ENCODE results near the gene ITSN2. TPM values are rescaled to one million over a fixed set of nuclear protein-coding genes. Genes with fewer than 3 reads are reported as not detected.
A peak's percentile ranks its signal among the peaks of the same experiment; 100 is the strongest.

The ITSN2 gene
- total RNA-seq, 6 experiments from 2014 or later = 22.6 to 34.1 (median 28.9) TPM

DNA sequence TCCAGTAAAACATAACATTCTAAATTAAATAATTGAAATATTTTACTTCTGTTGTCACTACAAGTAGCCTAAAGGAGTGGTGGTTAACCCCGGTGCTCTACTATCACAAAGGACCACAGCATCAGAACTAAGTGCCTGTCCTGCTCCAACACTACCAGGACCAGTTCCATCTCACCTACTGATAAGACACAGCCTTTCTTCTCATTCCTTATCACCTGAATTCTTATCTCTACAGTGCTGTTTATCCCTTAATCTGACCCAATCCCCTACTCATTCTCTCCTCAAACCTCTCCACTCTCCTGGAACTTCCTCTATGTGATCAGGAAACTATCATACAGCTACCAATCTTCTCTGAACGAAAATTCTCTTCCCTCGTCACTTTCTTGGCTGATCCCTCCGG is 80.2 kb downstream of the ITSN2 start:
- Histone ChIP-seq H3K4me3 (no peak overlapping the region), H3K36me3 (peaks cover 0 to 3% (median 1%) of the 10 kb centered on the region in 4 donors), H3K9me3 (no peaks in the 10 kb centered on the region), H3K27ac (no peak overlapping the region), H3K27me3 (no peaks in the 10 kb centered on the region), H3K4me1 (peaks cover 0 to 3% (median under 1%) of the 10 kb centered on the region in 4 donors)
- TF ChIP-seq, protein P1, sequence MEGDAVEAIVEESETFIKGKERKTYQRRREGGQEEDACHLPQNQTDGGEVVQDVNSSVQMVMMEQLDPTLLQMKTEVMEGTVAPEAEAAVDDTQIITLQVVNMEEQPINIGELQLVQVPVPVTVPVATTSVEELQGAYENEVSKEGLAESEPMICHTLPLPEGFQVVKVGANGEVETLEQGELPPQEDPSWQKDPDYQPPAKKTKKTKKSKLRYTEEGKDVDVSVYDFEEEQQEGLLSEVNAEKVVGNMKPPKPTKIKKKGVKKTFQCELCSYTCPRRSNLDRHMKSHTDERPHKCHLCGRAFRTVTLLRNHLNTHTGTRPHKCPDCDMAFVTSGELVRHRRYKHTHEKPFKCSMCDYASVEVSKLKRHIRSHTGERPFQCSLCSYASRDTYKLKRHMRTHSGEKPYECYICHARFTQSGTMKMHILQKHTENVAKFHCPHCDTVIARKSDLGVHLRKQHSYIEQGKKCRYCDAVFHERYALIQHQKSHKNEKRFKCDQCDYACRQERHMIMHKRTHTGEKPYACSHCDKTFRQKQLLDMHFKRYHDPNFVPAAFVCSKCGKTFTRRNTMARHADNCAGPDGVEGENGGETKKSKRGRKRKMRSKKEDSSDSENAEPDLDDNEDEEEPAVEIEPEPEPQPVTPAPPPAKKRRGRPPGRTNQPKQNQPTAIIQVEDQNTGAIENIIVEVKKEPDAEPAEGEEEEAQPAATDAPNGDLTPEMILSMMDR (IDR thresholded peaks at IDR 0.05) = no peak
- TF ChIP-seq POLR2A (IDR thresholded peaks at IDR 0.05) = no peak
- DNase-seq (no peak), ATAC-seq (no peak)
- whole genome bisulfite sequencing (ENCODE audit: insufficient coverage, low coverage, low lambda C conversion rate, missing lambda C conversion rate) = 93% methylated on average over 4 of the region's 4 CpGs
- intact Hi-C loops (cut with DNase I) = no loop called here

DNA sequence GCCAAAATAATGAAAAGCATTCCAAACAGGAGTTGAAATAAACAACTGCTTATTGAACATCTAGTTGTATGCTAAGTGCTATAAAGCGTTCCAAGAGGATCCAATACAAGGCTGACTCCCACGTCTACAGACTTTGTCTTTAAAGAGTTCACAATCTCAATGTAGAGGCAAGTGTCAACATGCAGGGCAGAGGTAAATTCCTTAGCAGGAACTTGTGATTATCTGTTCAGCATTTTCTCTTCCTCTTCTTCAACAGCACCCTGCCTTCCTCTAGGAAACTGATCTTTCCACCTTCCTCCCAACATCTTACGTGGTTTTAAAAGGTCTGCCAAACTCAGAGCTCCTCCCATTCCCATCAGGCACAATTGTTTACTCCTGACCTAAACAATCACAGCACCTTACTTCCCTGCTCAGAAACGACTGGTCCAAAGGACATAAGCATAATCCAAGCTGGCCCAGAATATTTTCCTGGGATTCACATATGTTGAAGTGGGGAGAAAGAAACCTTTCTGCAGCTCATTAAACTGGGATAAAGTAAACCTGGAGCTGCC is 83.9 kb downstream of the ITSN2 start:
- H3K9me3 ChIP-seq = no peaks in the 10 kb centered on the region
- intact Hi-C loops (cut with DNase I) = no loop called here
- peak overlapping the region in 2 of 3 donors; percentile 26 to 35 for H3K27ac ChIP-seq
- ATAC-seq (peak; percentile 60 to 77 (median 67)), DNase-seq (no peak)
- peaks cover 0 to 22% (median 5%) of the 10 kb centered on the region in 4 donors for H3K4me1 ChIP-seq
- H3K4me3 ChIP-seq = no peak overlapping the region
- H3K36me3 ChIP-seq = peaks cover 0 to 8% (median 1%) of the 10 kb centered on the region in 4 donors
- TF ChIP-seq, protein P1 (IDR thresholded peaks at IDR 0.05) = no peak
- TF ChIP-seq POLR2A (IDR thresholded peaks at IDR 0.05) = no peak
- H3K27me3 ChIP-seq = no peaks in the 10 kb centered on the region
- WGBS (ENCODE audit: insufficient coverage, low coverage, low lambda C conversion rate, missing lambda C conversion rate) = 24% methylated on average over 4 of the region's 4 CpGs

DNA sequence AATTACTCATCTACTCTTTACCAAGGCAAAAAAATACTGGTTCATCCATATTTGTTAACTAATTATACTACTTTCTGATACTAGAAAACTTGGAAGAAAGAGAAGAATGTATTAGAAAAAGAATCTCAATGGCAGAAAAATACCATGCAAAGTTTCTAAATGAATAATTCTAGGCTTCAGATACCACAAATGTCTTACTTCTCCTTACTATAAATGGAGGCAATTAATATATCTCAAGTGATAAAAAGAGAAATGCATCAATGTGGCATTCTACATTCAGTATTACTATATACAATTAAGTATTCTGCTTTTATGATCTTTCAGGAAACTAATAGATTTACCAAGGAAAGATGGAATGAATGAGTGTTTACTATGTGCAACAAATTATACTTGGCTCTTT is 85.5 kb downstream of the ITSN2 start:
- intact Hi-C loops (cut with DNase I) = no loop called here

DNA sequence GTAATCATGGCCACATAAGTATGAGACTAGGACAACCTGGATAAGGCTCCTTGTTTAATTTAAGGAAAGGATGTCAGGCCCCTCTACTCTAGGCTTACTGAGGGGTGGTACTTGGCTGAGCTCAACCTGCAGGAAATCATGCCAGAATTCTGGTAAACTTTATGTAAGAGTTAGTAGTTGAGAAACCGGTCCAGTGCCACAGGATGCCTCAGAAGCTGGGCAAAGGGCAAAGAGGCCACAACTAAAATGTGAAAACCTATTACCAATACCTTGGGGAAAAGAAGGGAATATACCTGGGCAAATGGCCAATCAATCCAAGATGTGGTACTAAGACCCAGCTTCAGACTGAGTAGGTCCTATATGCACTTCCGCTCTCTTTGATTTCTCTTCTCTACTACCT is 86.7 kb downstream of the ITSN2 start:
- peak; percentile 59 to 73 (median 66) for ATAC-seq
- no peak for TF ChIP-seq POLR2A (IDR thresholded peaks at IDR 0.05)
- TF ChIP-seq, protein P1 (IDR thresholded peaks at IDR 0.05) = no peak
- 60% methylated on average over 2 of the region's 2 CpGs for WGBS (ENCODE audit: insufficient coverage, low coverage, low lambda C conversion rate, missing lambda C conversion rate)

More for the DNA sequence above, 85.5 kb downstream of the ITSN2 start:
- Histone ChIP-seq H3K4me3 (no peak overlapping the region), H3K36me3 (peaks cover 0 to 18% (median 2%) of the 10 kb centered on the region in 4 donors), H3K9me3 (no peaks in the 10 kb centered on the region), H3K4me1 (peaks cover 0 to 22% (median 5%) of the 10 kb centered on the region in 4 donors), H3K27ac (peak overlapping the region in 1 of 3 donors; percentile 33), H3K27me3 (no peaks in the 10 kb centered on the region)
- ATAC-seq = no peak
- no peak for DNase-seq
- TF ChIP-seq, protein P1 (IDR thresholded peaks at IDR 0.05) = no peak
- no peak for TF ChIP-seq POLR2A (IDR thresholded peaks at IDR 0.05)

More for the DNA sequence above, 86.7 kb downstream of the ITSN2 start:
- Histone ChIP-seq H3K4me1 (peaks cover 0 to 22% (median 5%) of the 10 kb centered on the region in 4 donors), H3K27me3 (no peaks in the 10 kb centered on the region), H3K4me3 (no peak overlapping the region), H3K27ac (peak overlapping the region in 2 of 3 donors; percentile 25 to 33), H3K9me3 (no peaks in the 10 kb centered on the region), H3K36me3 (peaks cover 0 to 20% (median 2%) of the 10 kb centered on the region in 4 donors)
- intact Hi-C loops (cut with DNase I) = no loop called here
- peak in 1 of 3 donors; percentile 48 for DNase-seq

Data from right lobe of liver (tissue), 6 donors.